Mesothelial cell of epicardium (in vitro differentiated cells): ENCODE data around the gene ANXA11. TPM values are rescaled to one million over a fixed set of nuclear protein-coding genes. Genes with fewer than 3 reads are reported as not detected.
"Not testable (repeated sequence)": the region's sequence is repeated elsewhere in the genome, so short reads cannot be mapped to it uniquely, and the experiment has no call there.

Experiments
- DNase-seq, 2 experiments: peaks; one replicate each; pipeline ENCODE4 v3.0.0; 2021; ENCODE audit warnings: low spot score in 2 of 2; ENCODE audit not compliant: unreplicated experiment in 2 of 2
- H3K27ac Mint-ChIP-seq: 2 replicates; pipeline ENCODE4 v1.8.0; 2021; ENCODE audit warnings: mixed read lengths
- H3K27me3 Mint-ChIP-seq: 2 replicates; pipeline ENCODE4 v1.8.0; 2021; ENCODE audit warnings: low read depth, mixed read lengths
- H3K36me3 Mint-ChIP-seq: 2 replicates; pipeline ENCODE4 v1.8.0; 2021; ENCODE audit warnings: mixed read lengths
- H3K4me1 Mint-ChIP-seq: 2 replicates; pipeline ENCODE4 v1.8.0; 2021; ENCODE audit warnings: mixed read lengths
- H3K4me3 Mint-ChIP-seq: 2 replicates; pipeline ENCODE4 v1.8.0; 2021; ENCODE audit warnings: mild to moderate bottlenecking, moderate library complexity, mixed read lengths
- H3K9me3 Mint-ChIP-seq: 2 replicates; pipeline ENCODE4 v1.8.0; 2021; ENCODE audit warnings: mixed read lengths
- CTCF ChIP-seq: fragments of 200-600 bp; sonication (generic); IDR thresholded peaks from one replicate; pipeline ENCODE4 v1.5.0; 2021; ENCODE audit warnings: antibody characterized with exemption; ENCODE audit not compliant: unreplicated experiment
- total RNA-seq: library from RNA; stranded (reverse); gene quantifications from 3 replicates; pipeline ENCODE4 v1.2.1, GENCODE V29; 2021

ANXA11 gene
- total RNA-seq, 1 donor from 2014 or later: 226 TPM

DNA sequence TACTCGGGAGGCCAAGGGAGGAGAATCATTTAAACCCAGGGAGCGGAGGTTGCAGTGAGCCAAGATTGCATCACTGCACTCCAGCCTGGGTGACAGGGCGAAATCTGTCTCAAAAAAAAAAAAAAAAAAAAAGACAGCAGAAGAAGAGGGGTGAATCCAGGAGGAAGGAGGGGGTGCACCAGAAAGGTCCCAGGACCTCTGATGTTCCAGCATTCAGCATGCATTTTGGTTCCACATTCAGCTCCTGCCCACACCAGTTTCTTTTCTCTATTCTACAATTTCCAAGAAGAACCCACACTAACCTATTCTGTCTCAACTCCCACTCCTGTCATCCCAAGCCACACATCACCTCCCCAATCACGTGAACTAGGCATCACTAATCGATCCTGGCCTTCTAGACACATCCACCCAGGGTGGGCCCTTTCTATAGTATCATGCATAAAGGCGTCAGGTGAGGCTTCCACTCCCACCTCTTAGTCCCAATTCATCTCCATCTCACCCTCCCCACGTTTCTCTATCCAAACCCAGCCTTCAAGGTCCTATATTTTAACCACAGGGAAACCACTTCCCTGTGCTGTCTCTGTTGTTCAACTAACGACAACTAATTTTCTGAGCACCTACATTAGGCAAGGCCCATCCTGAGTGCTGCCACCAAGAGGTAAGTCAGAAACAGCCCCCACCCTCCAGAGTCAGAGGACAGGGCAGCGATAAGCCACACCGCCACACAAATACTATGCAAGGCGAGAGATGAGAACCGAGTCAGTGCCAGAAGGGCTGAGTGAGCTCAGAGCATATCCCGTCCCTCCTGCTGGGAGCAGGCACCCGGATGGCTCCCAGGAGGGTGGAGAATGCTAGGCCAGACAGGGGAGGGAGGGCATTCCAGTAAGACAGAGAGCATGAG is 2.2 kb downstream of the ANXA11 start:
- peak in 1 of 2 experiments; percentile 63 for DNase-seq
- Mint-ChIP-seq H3K27me3 (no peaks in the 10 kb centered on the region), H3K36me3 (no peaks in the 10 kb centered on the region), H3K9me3 (no peaks in the 10 kb centered on the region), H3K4me1 (peaks cover 83% of the 10 kb centered on the region), H3K4me3 (peak overlapping the region; percentile 93), H3K27ac (peak overlapping the region; percentile 100)
- TF ChIP-seq CTCF: no peak

DNA sequence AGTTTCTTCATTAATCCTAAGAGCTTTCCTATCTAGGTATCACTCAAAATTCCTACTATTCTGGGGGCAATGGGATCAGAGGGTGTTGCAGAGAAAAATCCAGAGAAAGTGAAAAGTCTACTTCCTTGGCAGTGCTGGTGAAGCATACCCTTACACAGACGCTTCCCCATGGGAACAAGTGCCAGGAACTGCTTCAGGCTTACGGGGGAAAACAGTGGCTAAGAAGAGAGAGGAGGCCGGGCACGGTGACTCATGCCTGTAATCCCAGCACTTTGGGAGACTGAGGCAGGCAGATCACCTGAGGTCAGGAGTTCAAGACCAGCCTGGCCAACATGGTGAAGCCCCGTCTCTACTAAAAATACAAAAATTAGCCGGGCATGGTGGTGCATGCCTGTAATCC is 2.8 kb downstream of the ANXA11 start:
- H3K36me3 Mint-ChIP-seq, H3K9me3 Mint-ChIP-seq, DNase-seq, H3K27me3 Mint-ChIP-seq: not testable (repeated sequence)
- Mint-ChIP-seq H3K4me3 (peak overlapping the region; percentile 93), H3K27ac (peak overlapping the region; percentile 100), H3K4me1 (peaks cover 81% of the 10 kb centered on the region)

DNA sequence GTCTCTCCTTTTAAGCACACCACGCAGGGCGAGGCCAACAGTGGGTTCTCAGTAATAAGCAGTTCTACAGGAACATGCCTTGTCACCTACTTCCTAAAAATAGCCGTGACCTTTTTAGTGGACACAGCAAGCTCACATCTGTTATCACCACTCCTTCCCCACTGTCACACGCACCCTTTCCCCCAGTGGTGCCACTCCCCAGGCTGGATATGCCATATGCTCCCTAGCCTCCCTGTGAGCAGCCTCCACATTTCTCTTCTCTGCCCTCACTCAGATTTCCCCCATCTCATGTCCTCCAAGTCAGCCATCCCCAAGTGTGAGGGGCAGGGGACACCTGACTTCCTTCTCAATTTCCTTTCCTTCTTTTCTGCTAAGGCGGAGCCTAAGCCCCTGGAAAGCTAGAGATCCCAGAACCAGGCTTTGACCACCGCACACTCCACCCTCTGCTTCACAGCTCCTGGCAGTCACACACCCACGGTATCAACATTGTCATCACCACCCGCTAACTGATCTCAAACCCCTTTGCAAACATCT is 3.7 kb downstream of the ANXA11 start:
- H3K4me3 Mint-ChIP-seq: peak overlapping the region; percentile 36
- TF ChIP-seq CTCF: no peak
- H3K4me1 Mint-ChIP-seq: peaks cover 82% of the 10 kb centered on the region
- H3K9me3 Mint-ChIP-seq: no peaks in the 10 kb centered on the region
- no peak for DNase-seq
- no peaks in the 10 kb centered on the region for H3K27me3 Mint-ChIP-seq
- H3K27ac Mint-ChIP-seq: peak overlapping the region; percentile 100
- H3K36me3 Mint-ChIP-seq: no peaks in the 10 kb centered on the region

DNA sequence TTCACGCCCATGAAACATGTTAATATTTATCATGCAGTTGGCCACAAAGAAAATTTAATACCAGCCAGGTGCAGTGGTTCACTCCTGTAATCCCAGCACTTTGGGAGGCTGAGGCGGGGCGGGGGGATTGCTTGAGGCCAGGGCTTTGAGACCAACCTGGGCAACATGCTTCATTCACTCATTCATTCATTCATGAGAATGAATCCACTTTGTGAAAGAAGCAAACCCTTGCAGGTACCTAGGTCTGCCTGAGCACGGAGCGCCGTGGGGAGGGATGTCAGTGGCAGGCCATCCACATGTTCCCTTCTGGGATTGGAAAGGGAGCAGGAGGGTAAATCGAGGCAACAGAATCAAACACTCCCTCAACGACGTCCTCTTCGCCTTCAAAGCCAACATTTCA is 4.7 kb downstream of the ANXA11 start:
- H3K4me1 Mint-ChIP-seq: peaks cover 83% of the 10 kb centered on the region

GRCh38 chr10:80200259-80200658 is 5.1 kb downstream of the ANXA11 start:
- peaks cover 84% of the 10 kb centered on the region for H3K4me1 Mint-ChIP-seq
- no peak for DNase-seq
- H3K27ac Mint-ChIP-seq: peak overlapping the region; percentile 100
- peak overlapping the region; percentile 32 for H3K4me3 Mint-ChIP-seq
- no peaks in the 10 kb centered on the region for H3K9me3 Mint-ChIP-seq
- no peak for TF ChIP-seq CTCF
- no peaks in the 10 kb centered on the region for H3K27me3 Mint-ChIP-seq
- H3K36me3 Mint-ChIP-seq: no peaks in the 10 kb centered on the region

More for the DNA sequence above, 4.7 kb downstream of the ANXA11 start:
- no peaks in the 10 kb centered on the region for H3K36me3 Mint-ChIP-seq
- H3K27me3 Mint-ChIP-seq: no peaks in the 10 kb centered on the region
- H3K9me3 Mint-ChIP-seq: no peaks in the 10 kb centered on the region
- TF ChIP-seq CTCF: no peak
- DNase-seq: no peak
- H3K4me3 Mint-ChIP-seq: no peak overlapping the region
- peak overlapping the region; percentile 100 for H3K27ac Mint-ChIP-seq

- no peaks in the 10 kb centered on the region for H3K9me3 Mint-ChIP-seq
- H3K4me3 Mint-ChIP-seq: peak overlapping the region; percentile 32
- H3K27me3 Mint-ChIP-seq: no peaks in the 10 kb centered on the region
- TF ChIP-seq CTCF: no peak
- H3K36me3 Mint-ChIP-seq: no peaks in the 10 kb centered on the region
- H3K4me1 Mint-ChIP-seq: peaks cover 85% of the 10 kb centered on the region
- H3K27ac Mint-ChIP-seq: peak overlapping the region; percentile 100
- DNase-seq: no peak
Measured at GRCh38 chr10:80199828-80200227, 5.5 kb downstream of the ANXA11 start.
